Raji (cell line): Measurements from ENCODE around the gene MSI2.
A peak's percentile ranks its signal among the peaks of the same experiment; 100 is the strongest.

Experiments used
- POLR2A ChIP-seq: IDR thresholded peaks from 2 replicates; pipeline ENCODE4 v1.6.1; 2011; ENCODE audit warnings: low read depth, low read length, control low read depth; ENCODE audit not compliant: insufficient read depth

The MSI2 gene

GRCh38 chr17:57541049-57541448, 284.7 kb downstream of the MSI2 start:
- TF ChIP-seq POLR2A: no peak

GRCh38 chr17:57541472-57542394, 285.4 kb downstream of the MSI2 start:
- TF ChIP-seq POLR2A: no peak

GRCh38 chr17:57542510-57542909, 286.2 kb downstream of the MSI2 start:
- no peak for TF ChIP-seq POLR2A

GRCh38 chr17:57543230-57543629, 286.9 kb downstream of the MSI2 start:
- no peak for TF ChIP-seq POLR2A

- TF ChIP-seq POLR2A: no peak
Observed at GRCh38 chr17:57544401-57544800, 288.1 kb downstream of the MSI2 start.

GRCh38 chr17:57544834-57545463, 288.6 kb downstream of the MSI2 start:
- TF ChIP-seq POLR2A: no peak

- TF ChIP-seq POLR2A: no peak
Observed at GRCh38 chr17:57545731-57546342, 289.5 kb downstream of the MSI2 start.

GRCh38 chr17:57548421-57549410, 292.4 kb downstream of the MSI2 start:
- no peak for TF ChIP-seq POLR2A

GRCh38 chr17:57549468-57549867, 293.1 kb downstream of the MSI2 start:
- no peak for TF ChIP-seq POLR2A

- no peak for TF ChIP-seq POLR2A
Observed at GRCh38 chr17:57550016-57550415, 293.7 kb downstream of the MSI2 start.

- no peak for TF ChIP-seq POLR2A
Observed at GRCh38 chr17:57550668-57551315, 294.5 kb downstream of the MSI2 start.

GRCh38 chr17:57551321-57552079, 295.2 kb downstream of the MSI2 start:
- peak; percentile 55; the same call in 1 of the 2 replicates for TF ChIP-seq POLR2A

GRCh38 chr17:57552114-57552624, 295.8 kb downstream of the MSI2 start:
- TF ChIP-seq POLR2A: no peak; the same call in 1 of the 2 replicates
